H1 (cell line): Measurements from ENCODE around the gene CIITA. TPM values are rescaled to one million over a fixed set of nuclear protein-coding genes. Genes with fewer than 3 reads are reported as not detected.

Source experiments
- CTCF ChIA-PET: fragments of 300-600 bp; sonication (Branson Sonifier 250); formaldehyde crosslinking; loops from one replicate; lab custom pipeline; 2021; ENCODE audit not compliant: partially characterized antibody; lab: Charles Lee
- POLR2A ChIA-PET: fragments of 300-600 bp; sonication (Branson Sonifier 250); formaldehyde crosslinking; loops from one replicate; lab custom pipeline; 2021; ENCODE audit warnings: inconsistent platforms; ENCODE audit not compliant: partially characterized antibody; lab: Charles Lee
- DNase-seq, 2 experiments: peaks; one replicate each; pipeline versions ENCODE4 v3.0.0 to v3.0.0-alpha.2; 2010 to 2022; ENCODE audit warnings: low spot score in 2 of 2, low read depth in 1 of 2, mixed read lengths in 1 of 2
- FAIRE-seq: peaks from 2 replicates; lab custom pipeline; 2011; peaks lifted over from hg19 to GRCh38; lab: Jason Lieb, UNC
- H2AFZ ChIP-seq: 2 replicates; pipeline ENCODE4 v1.8.1; 2012; ENCODE audit warnings: low read length, inconsistent platforms
- H2AK5ac ChIP-seq: 2 replicates; pipeline ENCODE4 v1.6.1; 2013; ENCODE audit warnings: low read depth, low read length
- H2BK120ac ChIP-seq: replicated peaks from 2 replicates; pipeline ENCODE3; 2013; ENCODE audit warnings: low read depth, low read length, inconsistent platforms
- H2BK12ac ChIP-seq: 2 replicates; pipeline ENCODE4 v1.6.1; 2013; ENCODE audit warnings: low read depth, low read length
- H2BK15ac ChIP-seq: 2 replicates; pipeline ENCODE4 v1.6.1; 2013; ENCODE audit warnings: low read length
- H2BK20ac ChIP-seq: 2 replicates; pipeline ENCODE4 v1.6.1; 2013; ENCODE audit warnings: low read length
- H2BK5ac ChIP-seq: 2 replicates; pipeline ENCODE4 v1.6.1; 2013; ENCODE audit warnings: low read depth, low read length
- H3K14ac ChIP-seq: 2 replicates; pipeline ENCODE4 v1.6.1; 2013; ENCODE audit warnings: inconsistent platforms; ENCODE audit not compliant: insufficient read length
- H3K18ac ChIP-seq: 2 replicates; pipeline ENCODE4 v1.6.1; 2013; ENCODE audit warnings: low read length; ENCODE audit errors: extremely low read depth
- H3K23ac ChIP-seq: 2 replicates; pipeline ENCODE4 v1.6.1; 2013; ENCODE audit warnings: inconsistent platforms; ENCODE audit not compliant: insufficient read length
- H3K23me2 ChIP-seq: 2 replicates; pipeline ENCODE4 v1.6.1; 2013; ENCODE audit warnings: low read depth, low read length
- H3K27ac ChIP-seq: 2 replicates; pipeline ENCODE4 v1.6.1; 2011; ENCODE audit warnings: low read depth, low read length, inconsistent platforms
- H3K27me3 ChIP-seq, 4 experiments: replicated peaks in 1 of 4; 1 replicate in 1 of 4; 2 replicates in 3 of 4; pipeline versions ENCODE4 v1.6.1 to v1.8.1; 2011 to 2013; ENCODE audit warnings: low read length in 3 of 4, mild to moderate bottlenecking in 3 of 4, inconsistent platforms in 2 of 4, mixed read lengths in 2 of 4, moderate library complexity in 1 of 4; ENCODE audit not compliant: control insufficient read depth in 3 of 4, insufficient read depth in 3 of 4; ENCODE audit errors: extremely low read depth in 1 of 4
- H3K36me3 ChIP-seq, 4 experiments: 2 replicates each; pipeline versions ENCODE4 v1.6.1 to v1.8.1; 2011 to 2013; ENCODE audit warnings: mild to moderate bottlenecking in 4 of 4, low read length in 3 of 4, moderate library complexity in 2 of 4, control low read depth in 1 of 4, inconsistent platforms in 1 of 4; ENCODE audit not compliant: insufficient read depth in 4 of 4, control insufficient read depth in 2 of 4
- H3K4ac ChIP-seq: replicated peaks from 2 replicates; pipeline ENCODE3; 2013; ENCODE audit warnings: low read length, low read depth, mixed read lengths, inconsistent platforms; ENCODE audit not compliant: insufficient read length
- H3K4me1 ChIP-seq, 4 experiments: replicated peaks in 1 of 4; 1 replicate in 1 of 4; 2 replicates in 3 of 4; pipeline versions ENCODE4 v1.6.1 to v1.8.1; 2011 to 2013; ENCODE audit warnings: low read length in 3 of 4, inconsistent platforms in 2 of 4, mixed read lengths in 1 of 4; ENCODE audit not compliant: insufficient read depth in 4 of 4, control insufficient read depth in 3 of 4
- H3K4me2 ChIP-seq, 2 experiments: 2 replicates each; pipeline versions ENCODE4 v1.6.1 to v1.8.1; 2011 to 2013; ENCODE audit warnings: low read depth in 2 of 2, low read length in 2 of 2, control low read depth in 1 of 2, inconsistent platforms in 1 of 2, mild to moderate bottlenecking in 1 of 2; ENCODE audit not compliant: insufficient read depth in 1 of 2
- H3K4me3 ChIP-seq, 4 experiments: fragments of 200-600, 300-600 bp in 1 of 4; sonication (generic), shearing (Covaris generic), sonication (Bioruptor Twin) in 1 of 4; 2 replicates each; pipeline versions ENCODE4 v1.5.1 to v1.8.1; 2011 to 2016; ENCODE audit warnings: low read length in 4 of 4, low read depth in 3 of 4, control low read depth in 2 of 4, inconsistent platforms in 2 of 4, mild to moderate bottlenecking in 2 of 4, mixed read lengths in 1 of 4, moderate library complexity in 1 of 4; ENCODE audit not compliant: insufficient read depth in 2 of 4; ENCODE audit errors: extremely low read depth in 1 of 4
- H3K56ac ChIP-seq: replicated peaks from 2 replicates; pipeline ENCODE3; 2013; ENCODE audit warnings: low read depth, mild to moderate bottlenecking, mixed read lengths, low read length, inconsistent platforms; ENCODE audit not compliant: insufficient read length
- H3K79me1 ChIP-seq: 2 replicates; pipeline ENCODE4 v1.6.1; 2013; ENCODE audit warnings: low read depth, low read length, control low read depth
- H3K79me2 ChIP-seq, 2 experiments: 2 replicates each; pipeline versions ENCODE4 v1.6.1 to v1.8.1; 2012 to 2013; ENCODE audit warnings: low read length in 2 of 2, mild to moderate bottlenecking in 2 of 2, inconsistent platforms in 1 of 2; ENCODE audit not compliant: insufficient read depth in 2 of 2, control insufficient read depth in 1 of 2
- H3K9ac ChIP-seq, 4 experiments: replicated peaks in 1 of 4; 1 replicate in 1 of 4; 2 replicates in 3 of 4; pipeline versions ENCODE4 v1.6.1 to v1.8.1; 2011 to 2013; ENCODE audit warnings: low read depth in 3 of 4, low read length in 3 of 4, control low read depth in 2 of 4, mild to moderate bottlenecking in 2 of 4, moderate library complexity in 2 of 4, inconsistent platforms in 1 of 4; ENCODE audit errors: extremely low read depth in 1 of 4
- H3K9me3 ChIP-seq, 2 experiments: 2 replicates each; pipeline versions ENCODE4 v1.6.1 to v1.8.1; 2012 to 2013; ENCODE audit warnings: mild to moderate bottlenecking in 2 of 2, moderate library complexity in 2 of 2, control low read depth in 1 of 2, inconsistent platforms in 1 of 2, low read depth in 1 of 2, low read length in 1 of 2, mixed read lengths in 1 of 2; ENCODE audit not compliant: insufficient read depth in 2 of 2
- H4K20me1 ChIP-seq, 2 experiments: replicated peaks in 1 of 2; 2 replicates each; pipeline versions ENCODE3 to v1.8.1; 2011 to 2013; ENCODE audit warnings: inconsistent platforms in 2 of 2, low read length in 2 of 2, mild to moderate bottlenecking in 1 of 2; ENCODE audit not compliant: insufficient read depth in 2 of 2, control insufficient read depth in 1 of 2
- H4K5ac ChIP-seq: 2 replicates; pipeline ENCODE4 v1.6.1; 2013; ENCODE audit warnings: low read length, low read depth, mixed read lengths, inconsistent platforms; ENCODE audit not compliant: insufficient read length
- H4K8ac ChIP-seq: 2 replicates; pipeline ENCODE4 v1.8.0; 2013; ENCODE audit warnings: mild to moderate bottlenecking, moderate library complexity, low read length, inconsistent platforms; ENCODE audit not compliant: insufficient read depth; ENCODE audit errors: extremely low read depth
- H4K91ac ChIP-seq: replicated peaks from 2 replicates; pipeline ENCODE3; 2013; ENCODE audit warnings: low read length, mixed read lengths, inconsistent platforms; ENCODE audit not compliant: insufficient read length
- CTBP2 ChIP-seq: IDR thresholded peaks from 2 replicates; pipeline ENCODE4 v1.7.0; 2011; ENCODE audit warnings: borderline replicate concordance, mild to moderate bottlenecking, moderate library complexity, mixed read lengths, low read length; ENCODE audit not compliant: insufficient read depth, insufficient read length
- RBBP5 ChIP-seq: IDR thresholded peaks from 2 replicates; pipeline ENCODE4 v1.7.1; 2012; ENCODE audit warnings: low read depth, mild to moderate bottlenecking, inconsistent platforms, low read length, moderate library complexity, borderline replicate concordance
- WGBS, 2 experiments: shearing (Covaris generic) in 1 of 2; methylation state at CpG; one replicate each; pipeline versions ENCODE4 v1.1.6 to v1.1.7; 2013 to 2015; ENCODE audit warnings: low lambda C conversion rate in 2 of 2, mixed read lengths in 2 of 2, inconsistent platforms in 1 of 2, low coverage in 1 of 2, missing lambda C conversion rate in 1 of 2; ENCODE audit not compliant: insufficient replicate concordance in 2 of 2, insufficient coverage in 1 of 2, insufficient read length in 1 of 2; ENCODE audit errors: extremely low coverage in 1 of 2, missing lambda C conversion rate in 1 of 2; 5-methylcytosine and 5-hydroxymethylcytosine counted together
- polyA plus RNA-seq, 7 experiments: library from polyadenylated mRNA; depleted of rRNA in 3 of 7; stranded (reverse) in 5 of 7; unstranded in 2 of 7; fragments of >200 nt in 5 of 7; fragments of 200-250 nt in 2 of 7; gene quantifications; 1 replicate in 5 of 7; 2 replicates in 1 of 7; 4 replicates in 1 of 7; pipeline versions ENCODE4 v1.2.1 to v1.2.3, GENCODE V29; 2011 to 2013; ENCODE audit warnings: missing spikeins in 2 of 7, mixed read lengths in 2 of 7
- total RNA-seq: library from RNA; stranded (reverse); fragmentation: NEBNext Ultra II Directional; extraction: Animal tissue kit (Norgen Biotek cat#: 25700); gene quantifications from 2 replicates; pipeline ENCODE4 v1.2.1, GENCODE V29; 2021

CIITA gene
- total and polyA plus RNA-seq, 2 of the 8 experiments (the other 6 are each of a cell fraction or from before 2014, with no cell fraction given): 0.07 to 0.17 TPM

- FAIRE-seq (no peak), DNase-seq (no peak)
- Histone ChIP-seq H3K14ac (no peak overlapping the region), H4K5ac (no peak overlapping the region), H2BK15ac (no peak overlapping the region), H2BK20ac (no peak overlapping the region), H3K27me3 (no peaks in the 10 kb centered on the region), H3K79me1 (0 out of 2 replicates have a peak, but pooled peaks cover 2% of the 10 kb centered on the region), H3K56ac (no peak overlapping the region), H3K9me3 (no peaks in the 10 kb centered on the region), H4K91ac (no peak overlapping the region), H2BK5ac (no peak overlapping the region), H3K4me1 (peaks cover 0 to 4% (median 2%) of the 10 kb centered on the region in 4 experiments; a peak in 3 of 7 replicates), H3K18ac (no peak overlapping the region), H2AFZ (no peak overlapping the region), H3K4me3 (no peak overlapping the region), H4K8ac (no peak overlapping the region), H2BK12ac (no peak overlapping the region), H3K23me2 (no peaks in the 10 kb centered on the region), H3K9ac (no peak overlapping the region), H3K23ac (no peak overlapping the region), H3K4me2 (no peak overlapping the region), H3K36me3 (peaks cover 0 to 10% (median 2%) of the 10 kb centered on the region in 4 experiments; a peak in 2 of 8 replicates), H3K27ac (no peak overlapping the region), H3K79me2 (no peaks in the 10 kb centered on the region), H4K20me1 (peaks cover 0 to 2% of the 10 kb centered on the region in 2 experiments), H2AK5ac (no peak overlapping the region), H2BK120ac (no peak overlapping the region), H3K4ac (no peak overlapping the region)
- TF ChIP-seq CTBP2: no peak
- no peak for TF ChIP-seq RBBP5
- CTCF ChIA-PET: interaction anchor here (1.2 to 2.7 kb wide), 2 partner anchors 10 to 12 kb away, joined by 4 to 6 read pairs; no protein-coding TSS in a partner anchor
- POLR2A ChIA-PET: no interaction called here
- WGBS, 2 experiments: 82% methylated on average over 7 of the region's 7 CpGs; no CpG with 5 or more reads in 1 of the 2 experiments
Measured at GRCh38 chr16:10961231-10961630, 84.2 kb downstream of the CIITA start.
